ENCODE results near the gene NDUFS8. TPM values are rescaled to one million over a fixed set of nuclear protein-coding genes. Genes with fewer than 3 reads are reported as not detected.
A peak's percentile ranks its signal among the peaks of the same experiment; 100 is the strongest.

NDUFS8 gene
- total and polyA plus RNA-seq, 2 of the 13 experiments (the other 11 are each of a cell fraction or from before 2014, with no cell fraction given): 96.7 to 158 TPM

DNA sequence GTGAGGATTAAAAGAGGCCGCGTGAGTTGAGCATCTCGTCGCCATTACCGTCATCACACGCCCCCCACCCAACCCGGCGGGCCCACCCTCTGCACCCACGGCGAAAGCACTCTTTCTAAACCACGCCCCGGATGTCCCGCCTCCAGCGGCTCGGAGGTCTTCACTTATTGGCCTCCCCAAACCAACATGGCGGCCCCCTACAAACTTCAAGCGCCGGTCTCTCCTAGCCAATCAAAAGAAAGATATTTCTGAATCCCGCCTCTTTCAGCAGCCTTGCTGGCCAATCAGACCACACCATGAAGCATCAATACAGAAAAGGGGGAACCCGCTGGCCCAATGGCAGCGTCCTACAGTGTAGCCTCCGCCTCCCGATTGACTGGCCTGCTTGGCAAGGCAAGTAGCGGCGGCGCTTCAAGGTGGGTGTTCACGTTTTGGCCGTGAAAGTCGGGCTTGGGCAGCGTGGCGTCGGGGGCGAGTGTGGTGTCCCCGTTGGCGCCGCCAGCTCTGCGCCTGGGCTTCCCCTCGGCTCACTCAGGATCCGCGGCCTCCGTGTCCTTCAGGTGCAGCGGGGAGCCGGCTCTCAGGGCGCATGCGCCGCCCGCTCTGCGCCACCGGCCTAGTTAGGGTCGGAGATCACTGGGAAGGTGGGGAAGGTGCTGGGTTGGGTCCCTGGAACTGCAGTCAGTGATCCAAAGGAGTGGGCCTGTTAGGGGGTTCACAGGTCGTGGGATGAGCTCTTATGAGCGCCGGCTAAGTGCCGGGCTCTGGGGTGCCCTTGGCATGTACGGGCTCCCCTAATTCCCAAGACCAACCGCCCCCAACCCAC, at the start of gene NDUFS8 (continued):
- TF ChIP-seq, protein P1, sequence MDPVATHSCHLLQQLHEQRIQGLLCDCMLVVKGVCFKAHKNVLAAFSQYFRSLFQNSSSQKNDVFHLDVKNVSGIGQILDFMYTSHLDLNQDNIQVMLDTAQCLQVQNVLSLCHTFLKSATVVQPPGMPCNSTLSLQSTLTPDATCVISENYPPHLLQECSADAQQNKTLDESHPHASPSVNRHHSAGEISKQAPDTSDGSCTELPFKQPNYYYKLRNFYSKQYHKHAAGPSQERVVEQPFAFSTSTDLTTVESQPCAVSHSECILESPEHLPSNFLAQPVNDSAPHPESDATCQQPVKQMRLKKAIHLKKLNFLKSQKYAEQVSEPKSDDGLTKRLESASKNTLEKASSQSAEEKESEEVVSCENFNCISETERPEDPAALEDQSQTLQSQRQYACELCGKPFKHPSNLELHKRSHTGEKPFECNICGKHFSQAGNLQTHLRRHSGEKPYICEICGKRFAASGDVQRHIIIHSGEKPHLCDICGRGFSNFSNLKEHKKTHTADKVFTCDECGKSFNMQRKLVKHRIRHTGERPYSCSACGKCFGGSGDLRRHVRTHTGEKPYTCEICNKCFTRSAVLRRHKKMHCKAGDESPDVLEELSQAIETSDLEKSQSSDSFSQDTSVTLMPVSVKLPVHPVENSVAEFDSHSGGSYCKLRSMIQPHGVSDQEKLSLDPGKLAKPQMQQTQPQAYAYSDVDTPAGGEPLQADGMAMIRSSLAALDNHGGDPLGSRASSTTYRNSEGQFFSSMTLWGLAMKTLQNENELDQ (CRISPR knock-in tag; IDR thresholded peaks at IDR 0.05; ENCODE audit: borderline replicate concordance): peak; percentile 36; the same call in 1 of the 2 replicates
- TF ChIP-seq ZBTB8A (CRISPR knock-in tag; IDR thresholded peaks at IDR 0.05; ENCODE audit: borderline replicate concordance, low read depth) (no peak), ARID2 (CRISPR knock-in tag; IDR thresholded peaks at IDR 0.05; ENCODE audit: borderline replicate concordance) (no peak), ZNF883 (CRISPR knock-in tag; IDR thresholded peaks at IDR 0.05; ENCODE audit: not compliant biosample characterization) (peak; percentile 52), GATAD1 (CRISPR knock-in tag; IDR thresholded peaks at IDR 0.05) (peak; percentile 87), ISL2 (CRISPR knock-in tag; IDR thresholded peaks at IDR 0.05) (no peak), HOXA3 (CRISPR knock-in tag; IDR thresholded peaks at IDR 0.05) (peak; percentile 34; the same call in 1 of the 2 replicates), HNF4G (IDR thresholded peaks at IDR 0.05; ENCODE audit: borderline replicate concordance, low read depth, low read length) (no peak), HNF4G (CRISPR knock-in tag; IDR thresholded peaks at IDR 0.05; ENCODE audit: borderline replicate concordance, low read depth) (no peak), ZC3H4 (CRISPR knock-in tag; IDR thresholded peaks at IDR 0.05; ENCODE audit: borderline replicate concordance) (no peak)
- TF ChIP-seq, protein P2, sequence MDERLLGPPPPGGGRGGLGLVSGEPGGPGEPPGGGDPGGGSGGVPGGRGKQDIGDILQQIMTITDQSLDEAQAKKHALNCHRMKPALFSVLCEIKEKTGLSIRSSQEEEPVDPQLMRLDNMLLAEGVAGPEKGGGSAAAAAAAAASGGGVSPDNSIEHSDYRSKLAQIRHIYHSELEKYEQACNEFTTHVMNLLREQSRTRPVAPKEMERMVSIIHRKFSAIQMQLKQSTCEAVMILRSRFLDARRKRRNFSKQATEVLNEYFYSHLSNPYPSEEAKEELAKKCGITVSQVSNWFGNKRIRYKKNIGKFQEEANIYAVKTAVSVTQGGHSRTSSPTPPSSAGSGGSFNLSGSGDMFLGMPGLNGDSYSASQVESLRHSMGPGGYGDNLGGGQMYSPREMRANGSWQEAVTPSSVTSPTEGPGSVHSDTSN (CRISPR knock-in tag; IDR thresholded peaks at IDR 0.05): no peak
- TF ChIP-seq, protein P3, sequence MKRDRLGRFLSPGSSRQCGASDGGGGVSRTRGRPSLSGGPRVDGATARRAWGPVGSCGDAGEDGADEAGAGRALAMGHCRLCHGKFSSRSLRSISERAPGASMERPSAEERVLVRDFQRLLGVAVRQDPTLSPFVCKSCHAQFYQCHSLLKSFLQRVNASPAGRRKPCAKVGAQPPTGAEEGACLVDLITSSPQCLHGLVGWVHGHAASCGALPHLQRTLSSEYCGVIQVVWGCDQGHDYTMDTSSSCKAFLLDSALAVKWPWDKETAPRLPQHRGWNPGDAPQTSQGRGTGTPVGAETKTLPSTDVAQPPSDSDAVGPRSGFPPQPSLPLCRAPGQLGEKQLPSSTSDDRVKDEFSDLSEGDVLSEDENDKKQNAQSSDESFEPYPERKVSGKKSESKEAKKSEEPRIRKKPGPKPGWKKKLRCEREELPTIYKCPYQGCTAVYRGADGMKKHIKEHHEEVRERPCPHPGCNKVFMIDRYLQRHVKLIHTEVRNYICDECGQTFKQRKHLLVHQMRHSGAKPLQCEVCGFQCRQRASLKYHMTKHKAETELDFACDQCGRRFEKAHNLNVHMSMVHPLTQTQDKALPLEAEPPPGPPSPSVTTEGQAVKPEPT (CRISPR knock-in tag; IDR thresholded peaks at IDR 0.05; ENCODE audit: low read depth): no peak
- TF ChIP-seq, protein P4, sequence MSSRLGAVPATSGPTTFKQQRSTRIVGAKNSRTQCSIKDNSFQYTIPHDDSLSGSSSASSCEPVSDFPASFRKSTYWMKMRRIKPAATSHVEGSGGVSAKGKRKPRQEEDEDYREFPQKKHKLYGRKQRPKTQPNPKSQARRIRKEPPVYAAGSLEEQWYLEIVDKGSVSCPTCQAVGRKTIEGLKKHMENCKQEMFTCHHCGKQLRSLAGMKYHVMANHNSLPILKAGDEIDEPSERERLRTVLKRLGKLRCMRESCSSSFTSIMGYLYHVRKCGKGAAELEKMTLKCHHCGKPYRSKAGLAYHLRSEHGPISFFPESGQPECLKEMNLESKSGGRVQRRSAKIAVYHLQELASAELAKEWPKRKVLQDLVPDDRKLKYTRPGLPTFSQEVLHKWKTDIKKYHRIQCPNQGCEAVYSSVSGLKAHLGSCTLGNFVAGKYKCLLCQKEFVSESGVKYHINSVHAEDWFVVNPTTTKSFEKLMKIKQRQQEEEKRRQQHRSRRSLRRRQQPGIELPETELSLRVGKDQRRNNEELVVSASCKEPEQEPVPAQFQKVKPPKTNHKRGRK (CRISPR knock-in tag; IDR thresholded peaks at IDR 0.05): no peak
- TF ChIP-seq, protein P5, sequence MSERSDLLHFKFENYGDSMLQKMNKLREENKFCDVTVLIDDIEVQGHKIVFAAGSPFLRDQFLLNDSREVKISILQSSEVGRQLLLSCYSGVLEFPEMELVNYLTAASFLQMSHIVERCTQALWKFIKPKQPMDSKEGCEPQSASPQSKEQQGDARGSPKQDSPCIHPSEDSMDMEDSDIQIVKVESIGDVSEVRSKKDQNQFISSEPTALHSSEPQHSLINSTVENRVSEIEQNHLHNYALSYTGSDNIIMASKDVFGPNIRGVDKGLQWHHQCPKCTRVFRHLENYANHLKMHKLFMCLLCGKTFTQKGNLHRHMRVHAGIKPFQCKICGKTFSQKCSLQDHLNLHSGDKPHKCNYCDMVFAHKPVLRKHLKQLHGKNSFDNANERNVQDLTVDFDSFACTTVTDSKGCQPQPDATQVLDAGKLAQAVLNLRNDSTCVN (CRISPR knock-in tag; IDR thresholded peaks at IDR 0.05; ENCODE audit: borderline replicate concordance): peak; percentile 58; the same call in 1 of the 2 replicates
- TF ChIP-seq, protein P6, sequence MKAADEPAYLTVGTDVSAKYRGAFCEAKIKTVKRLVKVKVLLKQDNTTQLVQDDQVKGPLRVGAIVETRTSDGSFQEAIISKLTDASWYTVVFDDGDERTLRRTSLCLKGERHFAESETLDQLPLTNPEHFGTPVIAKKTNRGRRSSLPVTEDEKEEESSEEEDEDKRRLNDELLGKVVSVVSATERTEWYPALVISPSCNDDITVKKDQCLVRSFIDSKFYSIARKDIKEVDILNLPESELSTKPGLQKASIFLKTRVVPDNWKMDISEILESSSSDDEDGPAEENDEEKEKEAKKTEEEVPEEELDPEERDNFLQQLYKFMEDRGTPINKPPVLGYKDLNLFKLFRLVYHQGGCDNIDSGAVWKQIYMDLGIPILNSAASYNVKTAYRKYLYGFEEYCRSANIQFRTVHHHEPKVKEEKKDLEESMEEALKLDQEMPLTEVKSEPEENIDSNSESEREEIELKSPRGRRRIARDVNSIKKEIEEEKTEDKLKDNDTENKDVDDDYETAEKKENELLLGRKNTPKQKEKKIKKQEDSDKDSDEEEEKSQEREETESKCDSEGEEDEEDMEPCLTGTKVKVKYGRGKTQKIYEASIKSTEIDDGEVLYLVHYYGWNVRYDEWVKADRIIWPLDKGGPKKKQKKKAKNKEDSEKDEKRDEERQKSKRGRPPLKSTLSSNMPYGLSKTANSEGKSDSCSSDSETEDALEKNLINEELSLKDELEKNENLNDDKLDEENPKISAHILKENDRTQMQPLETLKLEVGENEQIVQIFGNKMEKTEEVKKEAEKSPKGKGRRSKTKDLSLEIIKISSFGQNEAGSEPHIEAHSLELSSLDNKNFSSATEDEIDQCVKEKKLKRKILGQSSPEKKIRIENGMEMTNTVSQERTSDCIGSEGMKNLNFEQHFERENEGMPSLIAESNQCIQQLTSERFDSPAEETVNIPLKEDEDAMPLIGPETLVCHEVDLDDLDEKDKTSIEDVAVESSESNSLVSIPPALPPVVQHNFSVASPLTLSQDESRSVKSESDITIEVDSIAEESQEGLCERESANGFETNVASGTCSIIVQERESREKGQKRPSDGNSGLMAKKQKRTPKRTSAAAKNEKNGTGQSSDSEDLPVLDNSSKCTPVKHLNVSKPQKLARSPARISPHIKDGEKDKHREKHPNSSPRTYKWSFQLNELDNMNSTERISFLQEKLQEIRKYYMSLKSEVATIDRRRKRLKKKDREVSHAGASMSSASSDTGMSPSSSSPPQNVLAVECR (CRISPR knock-in tag; IDR thresholded peaks at IDR 0.05; ENCODE audit: borderline replicate concordance): peak; percentile 84
